HEK293 (cell line): ENCODE data around the gene LILRB2.

Source experiments
- REST ChIP-seq: fragments of 450-650 bp; formaldehyde crosslinking; IDR thresholded peaks from 2 replicates; pipeline ENCODE4 v1.5.1; 2016; ENCODE audit warnings: missing biosample characterization, missing genetic modification characterization
- ZBTB11 ChIP-seq: fragments of 450-650 bp; formaldehyde crosslinking; conservative IDR thresholded peaks from 2 replicates; pipeline ENCODE4 v1.5.1; 2016; ENCODE audit warnings: low read depth, missing biosample characterization, missing genetic modification characterization
- ZBTB7A ChIP-seq: fragments of 450-650 bp; formaldehyde crosslinking; IDR thresholded peaks from 2 replicates; pipeline ENCODE4 v1.5.1; 2016; ENCODE audit warnings: low read depth, missing biosample characterization, missing genetic modification characterization
- ZNF274 ChIP-seq, 2 experiments: fragments of 200-500 bp in 1 of 2; fragments of 450-650 bp in 1 of 2; sonication (Bioruptor generic) in 1 of 2; formaldehyde crosslinking in 1 of 2; IDR thresholded peaks; 2 replicates each; pipeline versions ENCODE4 v1.5.1 to v1.6.1; 2014 to 2016; ENCODE audit warnings: borderline replicate concordance in 1 of 2, inconsistent platforms in 1 of 2, low read length in 1 of 2, missing biosample characterization in 1 of 2, missing genetic modification characterization in 1 of 2
- ZNF394 ChIP-seq: fragments of 450-650 bp; formaldehyde crosslinking; IDR thresholded peaks from 2 replicates; pipeline ENCODE4 v1.5.1; 2016; ENCODE audit warnings: missing biosample characterization, missing genetic modification characterization, mild to moderate bottlenecking, moderate library complexity, borderline replicate concordance
- ZNF530 ChIP-seq: fragments of 450-650 bp; formaldehyde crosslinking; IDR thresholded peaks from 2 replicates; pipeline ENCODE4 v1.5.1; 2016; ENCODE audit warnings: low read depth, missing biosample characterization, missing genetic modification characterization
- TF ChIP-seq, protein P1 (sequence below): fragments of 450-650 bp; formaldehyde crosslinking; IDR thresholded peaks from 2 replicates; pipeline ENCODE4 v1.5.1; 2016; ENCODE audit warnings: missing biosample characterization, missing genetic modification characterization

- TF ChIP-seq ZBTB7A (no peak), ZBTB11 (no peak), ZNF274 (IDR thresholded peaks at IDR 0.05; ENCODE audit: low read length) (no peak), ZNF274 (tag by site-specific recombination; IDR thresholded peaks at IDR 0.05; ENCODE audit: borderline replicate concordance) (no peak), ZNF530 (no peak), ZNF394 (no peak), REST (no peak)
- TF ChIP-seq, protein P1, sequence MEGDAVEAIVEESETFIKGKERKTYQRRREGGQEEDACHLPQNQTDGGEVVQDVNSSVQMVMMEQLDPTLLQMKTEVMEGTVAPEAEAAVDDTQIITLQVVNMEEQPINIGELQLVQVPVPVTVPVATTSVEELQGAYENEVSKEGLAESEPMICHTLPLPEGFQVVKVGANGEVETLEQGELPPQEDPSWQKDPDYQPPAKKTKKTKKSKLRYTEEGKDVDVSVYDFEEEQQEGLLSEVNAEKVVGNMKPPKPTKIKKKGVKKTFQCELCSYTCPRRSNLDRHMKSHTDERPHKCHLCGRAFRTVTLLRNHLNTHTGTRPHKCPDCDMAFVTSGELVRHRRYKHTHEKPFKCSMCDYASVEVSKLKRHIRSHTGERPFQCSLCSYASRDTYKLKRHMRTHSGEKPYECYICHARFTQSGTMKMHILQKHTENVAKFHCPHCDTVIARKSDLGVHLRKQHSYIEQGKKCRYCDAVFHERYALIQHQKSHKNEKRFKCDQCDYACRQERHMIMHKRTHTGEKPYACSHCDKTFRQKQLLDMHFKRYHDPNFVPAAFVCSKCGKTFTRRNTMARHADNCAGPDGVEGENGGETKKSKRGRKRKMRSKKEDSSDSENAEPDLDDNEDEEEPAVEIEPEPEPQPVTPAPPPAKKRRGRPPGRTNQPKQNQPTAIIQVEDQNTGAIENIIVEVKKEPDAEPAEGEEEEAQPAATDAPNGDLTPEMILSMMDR (tag by site-specific recombination): no peak
These were observed 18.6 kb upstream of the LILRB2 start for GRCh38 chr19:54299515-54299914.
